SK-N-SH treated with all-trans-retinoic acid at 6 μM for 48 hours (cell line): Measurements from ENCODE around the gene KRT84.

Experiments
- ATAC-seq: fragments of 200-7000 bp; cut with Tn5 transposase; 3 replicates; pipeline ENCODE4 v1.9.1; 2020; ENCODE audit warnings: mild to moderate bottlenecking, moderate library complexity
- ARNTL ChIP-seq: fragments of 450-650 bp; formaldehyde crosslinking; IDR thresholded peaks from 2 replicates; pipeline ENCODE4 v1.5.0; 2020; ENCODE audit warnings: low read depth, mild to moderate bottlenecking, moderate library complexity, borderline replicate concordance
- BACH2 ChIP-seq: fragments of 250-450 bp; sonication (Bioruptor Pico); IDR thresholded peaks from 2 replicates; pipeline ENCODE4 v1.9.0; 2021; ENCODE audit warnings: mild to moderate bottlenecking, borderline replicate concordance
- CSDC2 ChIP-seq: fragments of 250-450 bp; sonication (Bioruptor Pico); IDR thresholded peaks from 2 replicates; pipeline ENCODE4 v1.5.0; 2020; ENCODE audit warnings: mild to moderate bottlenecking, moderate library complexity
- ESRRG ChIP-seq: fragments of 250-450 bp; sonication (Bioruptor Pico); IDR thresholded peaks from 2 replicates; pipeline ENCODE4 v1.6.1; 2021; ENCODE audit warnings: mild to moderate bottlenecking
- GLIS3 ChIP-seq: fragments of 250-450 bp; sonication (Bioruptor Pico); IDR thresholded peaks from 2 replicates; pipeline ENCODE4 v1.5.0; 2020; ENCODE audit warnings: mild to moderate bottlenecking, moderate library complexity
- ISL1 ChIP-seq: fragments of 250-450 bp; sonication (Bioruptor Pico); IDR thresholded peaks from 2 replicates; pipeline ENCODE4 v2.1.2; 2022; ENCODE audit warnings: mild to moderate bottlenecking, moderate library complexity
- OSR1 ChIP-seq: fragments of 250-450 bp; sonication (Bioruptor Pico); IDR thresholded peaks from 2 replicates; pipeline ENCODE4 v1.8.0; 2022; ENCODE audit warnings: moderate library complexity, mild to moderate bottlenecking, inconsistent platforms
- PATZ1 ChIP-seq: fragments of 250-450 bp; sonication (Bioruptor Pico); IDR thresholded peaks from 2 replicates; pipeline ENCODE4 v1.8.0; 2020; ENCODE audit warnings: mild to moderate bottlenecking, moderate library complexity, borderline replicate concordance
- POU6F1 ChIP-seq: fragments of 250-450 bp; sonication (Bioruptor Pico); IDR thresholded peaks from 2 replicates; pipeline ENCODE4 v1.8.0; 2021; ENCODE audit warnings: low read depth, mild to moderate bottlenecking, moderate library complexity, borderline replicate concordance
- PPARA ChIP-seq: fragments of 250-450 bp; sonication (Bioruptor Pico); IDR thresholded peaks from 2 replicates; pipeline ENCODE4 v1.5.0; 2020; ENCODE audit warnings: mild to moderate bottlenecking, borderline replicate concordance
- RARB ChIP-seq: fragments of 250-450 bp; sonication (Bioruptor Pico); IDR thresholded peaks from 2 replicates; pipeline ENCODE4 v1.8.0; 2021; ENCODE audit warnings: mild to moderate bottlenecking, moderate library complexity
- SNAI2 ChIP-seq: fragments of 250-450 bp; sonication (Bioruptor Pico); IDR thresholded peaks from 2 replicates; pipeline ENCODE4 v1.5.0; 2020; ENCODE audit warnings: mild to moderate bottlenecking, moderate library complexity
- TCF4 ChIP-seq: fragments of 250-450 bp; sonication (Bioruptor Pico); IDR thresholded peaks from 2 replicates; pipeline ENCODE4 v1.8.0; 2021; ENCODE audit warnings: mild to moderate bottlenecking, moderate library complexity, borderline replicate concordance
- TSHZ2 ChIP-seq: fragments of 250-450 bp; sonication (Bioruptor Pico); IDR thresholded peaks from 2 replicates; pipeline ENCODE4 v1.5.0; 2020; ENCODE audit warnings: mild to moderate bottlenecking, moderate library complexity
- ZC3H10 ChIP-seq: fragments of 250-450 bp; sonication (Bioruptor Pico); IDR thresholded peaks from 2 replicates; pipeline ENCODE4 v1.5.1; 2021; ENCODE audit warnings: mild to moderate bottlenecking, moderate library complexity
- ZFP3 ChIP-seq: fragments of 250-450 bp; sonication (Bioruptor Pico); IDR thresholded peaks from 2 replicates; pipeline ENCODE4 v1.5.0; 2020; ENCODE audit warnings: mild to moderate bottlenecking, moderate library complexity
- ZFP30 ChIP-seq: fragments of 450-650 bp; formaldehyde crosslinking; IDR thresholded peaks from 2 replicates; pipeline ENCODE4 v1.5.0; 2022; ENCODE audit warnings: mild to moderate bottlenecking, moderate library complexity
- ZNF565 ChIP-seq: fragments of 450-650 bp; formaldehyde crosslinking; conservative IDR thresholded peaks from 2 replicates; pipeline ENCODE4 v1.5.0; 2020; ENCODE audit warnings: low read depth, mild to moderate bottlenecking, moderate library complexity
- ZNF8 ChIP-seq: fragments of 450-650 bp; formaldehyde crosslinking; IDR thresholded peaks from 2 replicates; pipeline ENCODE4 v1.5.0; 2020; ENCODE audit warnings: mild to moderate bottlenecking, moderate library complexity
- TF ChIP-seq, protein P1 (sequence below): fragments of 250-450 bp; sonication (Bioruptor Pico); IDR thresholded peaks from 2 replicates; pipeline ENCODE4 v1.5.1; 2021; ENCODE audit warnings: mild to moderate bottlenecking, moderate library complexity

Gene KRT84

GRCh38 chr12:52433501-52434080 is 48.1 kb upstream of the KRT84 start:
- TF ChIP-seq ZFP30 (CRISPR knock-in tag) (no peak), RARB (CRISPR knock-in tag) (no peak), POU6F1 (no peak), BACH2 (CRISPR knock-in tag) (no peak), ZNF8 (CRISPR knock-in tag) (no peak), ESRRG (no peak), PPARA (CRISPR knock-in tag) (no peak), GLIS3 (CRISPR knock-in tag) (no peak), SNAI2 (CRISPR knock-in tag) (no peak), PATZ1 (CRISPR knock-in tag) (no peak), TCF4 (CRISPR knock-in tag) (no peak), CSDC2 (CRISPR knock-in tag) (no peak), ISL1 (CRISPR knock-in tag) (no peak), OSR1 (CRISPR knock-in tag) (no peak), ARNTL (CRISPR knock-in tag) (no peak), TSHZ2 (CRISPR knock-in tag) (no peak)
- ATAC-seq = no peak

- no peak for ATAC-seq
- TF ChIP-seq ZFP30 (CRISPR knock-in tag) (no peak), OSR1 (CRISPR knock-in tag) (no peak), PPARA (CRISPR knock-in tag) (no peak), ZNF8 (CRISPR knock-in tag) (no peak)
These were observed 47.2 kb upstream of the KRT84 start for GRCh38 chr12:52432559-52433207.

- no peak for ATAC-seq
- no peak for TF ChIP-seq ESRRG
- TF ChIP-seq ZFP3 = no peak
- TF ChIP-seq GLIS3 (CRISPR knock-in tag) = no peak
- TF ChIP-seq ZNF565 (CRISPR knock-in tag) = no peak
- no peak for TF ChIP-seq ISL1 (CRISPR knock-in tag)
- no peak for TF ChIP-seq BACH2 (CRISPR knock-in tag)
- TF ChIP-seq ARNTL (CRISPR knock-in tag) = no peak
- no peak for TF ChIP-seq PATZ1 (CRISPR knock-in tag)
- TF ChIP-seq, protein P1, sequence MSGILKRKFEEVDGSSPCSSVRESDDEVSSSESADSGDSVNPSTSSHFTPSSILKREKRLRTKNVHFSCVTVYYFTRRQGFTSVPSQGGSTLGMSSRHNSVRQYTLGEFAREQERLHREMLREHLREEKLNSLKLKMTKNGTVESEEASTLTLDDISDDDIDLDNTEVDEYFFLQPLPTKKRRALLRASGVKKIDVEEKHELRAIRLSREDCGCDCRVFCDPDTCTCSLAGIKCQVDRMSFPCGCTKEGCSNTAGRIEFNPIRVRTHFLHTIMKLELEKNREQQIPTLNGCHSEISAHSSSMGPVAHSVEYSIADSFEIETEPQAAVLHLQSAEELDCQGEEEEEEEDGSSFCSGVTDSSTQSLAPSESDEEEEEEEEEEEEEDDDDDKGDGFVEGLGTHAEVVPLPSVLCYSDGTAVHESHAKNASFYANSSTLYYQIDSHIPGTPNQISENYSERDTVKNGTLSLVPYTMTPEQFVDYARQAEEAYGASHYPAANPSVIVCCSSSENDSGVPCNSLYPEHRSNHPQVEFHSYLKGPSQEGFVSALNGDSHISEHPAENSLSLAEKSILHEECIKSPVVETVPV (CRISPR knock-in tag) = no peak
- TF ChIP-seq ZFP30 (CRISPR knock-in tag) = no peak
- TF ChIP-seq PPARA (CRISPR knock-in tag) = no peak
- no peak for TF ChIP-seq ZC3H10
- no peak for TF ChIP-seq CSDC2 (CRISPR knock-in tag)
- TF ChIP-seq ZNF8 (CRISPR knock-in tag) = no peak
These were observed 42.7 kb upstream of the KRT84 start for GRCh38 chr12:52428121-52428520.
